ENCODE results near the gene F5. TPM values are rescaled to one million over a fixed set of nuclear protein-coding genes. Genes with fewer than 3 reads are reported as not detected.

Gene F5
- total RNA-seq, 1 experiment from 2014 or later = 0.37 TPM

GRCh38 chr1:169563650-169564049 lies 22.6 kb downstream of the F5 start (continued):
- TF ChIP-seq ELF1 (IDR thresholded peaks at IDR 0.05; ENCODE audit: borderline replicate concordance, low read depth) (no peak), ATF3 (IDR thresholded peaks at IDR 0.05) (no peak), JUND (IDR thresholded peaks at IDR 0.05) (no peak), TCF7L2 (IDR thresholded peaks at IDR 0.05; ENCODE audit: borderline replicate concordance, extremely low read depth, insufficient read depth, insufficient read length) (no peak)

- Histone ChIP-seq H3K9me3 (ENCODE audit: control insufficient read depth in 1 of 2, insufficient read depth in 1 of 2, low read depth in 1 of 2, low read length in 2 of 2) (no peaks in the 10 kb centered on the region), H3K36me3 (ENCODE audit: control insufficient read depth in 1 of 2, insufficient read depth in 2 of 2, low read length in 2 of 2) (no peaks in the 10 kb centered on the region), H3K27me3 (ENCODE audit: insufficient read depth, low read length) (no peaks in the 10 kb centered on the region), H3K9me2 (ENCODE audit: insufficient read depth) (no peaks in the 10 kb centered on the region), H3K4me1 (ENCODE audit: control insufficient read depth in 1 of 2, insufficient read depth in 2 of 2, low read length in 2 of 2) (no peaks in the 10 kb centered on the region), H3K9ac (ENCODE audit: low read length) (no peak overlapping the region), H2AFZ (ENCODE audit: low read depth, low read length, poor library complexity, severe bottlenecking) (no peak overlapping the region), H3K27ac (ENCODE audit: low read depth, low read length) (no peak overlapping the region), H3K4me3 (replicated peaks in 1 of 2; ENCODE audit: low read depth in 1 of 2, low read length in 2 of 2) (no peak overlapping the region), H3K4me2 (ENCODE audit: low read length) (no peak overlapping the region), H4K20me1 (ENCODE audit: insufficient read depth) (no peaks in the 10 kb centered on the region), H3K79me2 (ENCODE audit: insufficient read depth, low read length) (no peaks in the 10 kb centered on the region)
- ChIA-PET POLR2A (no interaction called here), CTCF (no interaction called here), RAD21 (ENCODE audit: low non-redundant PET in 1 of 2, low total read pairs in 2 of 2, uncharacterized antibody in 2 of 2, unreplicated experiment in 2 of 2) (no interaction called here)
- intact Hi-C loops (cut with micrococcal nuclease) = no loop called here
- TF ChIP-seq RAD21 (IDR thresholded peaks at IDR 0.05; ENCODE audit: low read depth) (no peak), SRF (IDR thresholded peaks at IDR 0.05; ENCODE audit: low read depth) (no peak), ELF1 (IDR thresholded peaks at IDR 0.05; ENCODE audit: borderline replicate concordance, low read depth) (no peak), SIN3A (IDR thresholded peaks at IDR 0.05; ENCODE audit: low read depth) (no peak), JUND (IDR thresholded peaks at IDR 0.05) (no peak), REST (IDR thresholded peaks at IDR 0.05; ENCODE audit: low read depth) (no peak)
- ATAC-seq (no peak), DNase-seq (ENCODE audit: low read depth, low spot score) (no peak)
- BruUV-seq (replicated peaks) = no TSS peak
These were observed 23.2 kb downstream of the F5 start for GRCh38 chr1:169563019-169563615.
